GM15510 (cell line): Measurements from ENCODE around the gene RXRA.

ENCODE experiments used
- POLR2A ChIP-seq: IDR thresholded peaks from 3 replicates; pipeline ENCODE4 v1.6.1; 2011; ENCODE audit warnings: borderline replicate concordance; ENCODE audit not compliant: insufficient read length; ENCODE audit errors: extremely low read depth

RXRA gene

DNA sequence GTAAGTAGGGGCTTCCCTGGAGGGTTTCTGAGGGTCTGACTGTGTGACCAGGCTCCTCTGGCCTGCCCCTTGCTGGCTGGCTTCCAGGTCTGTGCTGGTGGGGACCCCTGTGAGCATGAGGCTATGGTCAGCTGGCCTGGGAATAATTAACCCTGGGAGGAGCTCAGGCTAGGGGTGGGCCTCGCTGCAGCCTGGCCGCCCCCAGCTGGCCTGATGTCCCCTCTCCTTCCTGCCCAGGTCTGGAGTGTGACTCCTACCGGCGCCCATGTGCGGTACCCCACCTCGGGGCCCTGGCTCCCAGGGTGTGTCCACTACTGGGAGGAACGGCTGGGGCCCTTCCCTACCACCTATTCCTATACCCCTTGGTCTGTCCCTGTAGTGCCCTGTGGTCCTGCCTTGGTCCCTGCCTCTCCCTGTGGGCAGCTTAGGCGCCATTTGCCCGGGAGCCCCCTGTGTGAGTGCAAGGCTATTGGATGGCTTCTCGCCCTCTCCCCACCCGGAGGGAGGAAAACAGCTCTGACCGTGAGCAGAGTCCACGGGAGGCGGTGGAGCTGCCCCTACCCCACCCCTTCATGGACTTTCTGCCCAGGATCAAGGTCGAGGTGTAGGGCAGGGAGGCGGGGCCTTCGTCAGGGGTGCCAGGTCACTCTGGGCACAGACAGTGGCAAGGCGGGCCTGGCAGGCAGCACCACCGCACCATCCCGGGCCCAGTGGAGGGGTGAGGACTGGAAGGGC, 9.4 kb downstream of the RXRA start:
- TF ChIP-seq POLR2A = no peak

- no peak for TF ChIP-seq POLR2A
Measured at GRCh38 chr9:134336228-134336627, 10.0 kb downstream of the RXRA start.

- TF ChIP-seq POLR2A = no peak
Measured at GRCh38 chr9:134336924-134337323, 10.7 kb downstream of the RXRA start.

GRCh38 chr9:134337469-134337868, 11.2 kb downstream of the RXRA start:
- TF ChIP-seq POLR2A = no peak

- TF ChIP-seq POLR2A = no peak
Measured at GRCh38 chr9:134338394-134339182, 12.3 kb downstream of the RXRA start.

- no peak for TF ChIP-seq POLR2A
Measured at GRCh38 chr9:134339183-134339806, 13.0 kb downstream of the RXRA start.

DNA sequence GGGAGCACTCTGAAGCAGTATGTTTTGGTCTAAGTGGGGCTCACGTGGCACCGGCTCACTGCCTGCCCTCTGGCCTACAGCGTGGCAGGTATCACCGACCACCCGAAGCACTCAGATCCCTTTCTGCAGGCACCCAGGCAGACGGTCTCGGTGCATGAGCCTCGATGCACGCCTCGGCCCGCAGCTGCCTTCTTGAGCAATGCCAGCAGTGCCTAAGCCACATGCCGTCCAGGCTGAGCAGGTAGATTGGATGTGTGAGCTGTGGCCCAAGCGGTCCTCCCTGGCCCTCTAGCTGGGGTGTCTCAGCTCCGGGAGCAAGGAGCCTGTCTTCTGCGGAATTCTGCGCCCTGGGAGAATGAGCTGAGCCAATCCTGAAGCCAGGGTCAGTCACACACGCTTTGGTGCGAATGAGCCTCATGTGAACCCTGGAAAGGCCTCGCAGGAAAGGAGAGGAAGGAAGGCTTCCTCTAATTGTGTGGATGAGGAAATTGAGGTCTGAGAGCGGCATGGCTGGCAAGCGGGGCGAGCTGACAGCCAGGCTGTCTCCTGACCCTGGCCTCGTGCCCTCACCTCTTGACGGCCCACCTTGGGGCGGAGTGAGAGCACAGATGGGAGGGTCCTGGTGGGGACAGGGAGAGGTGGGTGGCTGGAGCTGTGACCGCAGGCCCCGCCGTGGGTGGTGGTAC, 14.4 kb downstream of the RXRA start:
- no peak for TF ChIP-seq POLR2A

GRCh38 chr9:134341306-134341705, 15.1 kb downstream of the RXRA start:
- TF ChIP-seq POLR2A = no peak

DNA sequence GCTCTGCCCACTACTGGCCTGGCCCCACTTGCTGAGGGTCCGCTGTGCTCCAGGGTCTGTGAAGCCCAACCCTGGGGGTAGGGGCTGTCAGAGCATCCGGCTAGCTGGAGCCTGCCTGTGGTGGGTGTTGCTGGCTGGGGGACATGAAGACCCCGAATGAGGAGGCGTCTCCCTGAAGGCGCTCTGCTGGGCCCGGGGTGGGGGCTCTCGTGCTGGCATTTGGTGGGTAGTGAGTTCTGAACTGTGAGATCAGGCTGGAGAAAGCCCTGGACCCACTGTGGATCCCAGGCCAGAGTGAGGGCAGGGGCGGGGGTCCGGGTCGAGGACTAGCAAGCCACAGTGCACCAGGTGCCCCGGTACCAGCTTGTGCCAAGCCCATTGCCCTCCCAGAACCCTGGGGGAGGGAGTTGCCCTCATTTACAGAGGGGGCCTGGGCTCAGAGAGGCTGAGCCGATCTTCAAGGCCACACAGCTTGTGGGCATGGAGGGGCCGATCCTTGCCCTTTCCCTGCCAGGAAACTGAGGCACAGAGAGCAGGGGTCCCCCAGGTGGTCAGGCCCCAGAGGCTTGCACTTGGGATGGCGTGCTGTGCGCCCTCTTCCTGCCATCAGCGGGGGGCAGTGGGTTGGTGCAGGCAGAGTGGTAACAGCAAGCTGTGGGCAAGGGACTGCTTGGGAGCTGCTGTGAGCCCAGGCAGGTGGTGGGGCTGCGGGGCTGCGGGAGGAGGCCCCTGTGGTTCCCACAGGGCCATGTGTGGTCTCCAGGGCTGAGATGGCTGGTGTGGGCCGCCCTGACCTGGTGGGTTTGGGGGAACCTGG, 15.9 kb downstream of the RXRA start:
- no peak for TF ChIP-seq POLR2A

GRCh38 chr9:134342746-134343115, 16.5 kb downstream of the RXRA start:
- no peak for TF ChIP-seq POLR2A

- no peak for TF ChIP-seq POLR2A
Measured at GRCh38 chr9:134343637-134344036, 17.4 kb downstream of the RXRA start.

- TF ChIP-seq POLR2A = no peak
Measured at GRCh38 chr9:134344068-134344799, 18.0 kb downstream of the RXRA start.

GRCh38 chr9:134344800-134345310, 18.6 kb downstream of the RXRA start:
- TF ChIP-seq POLR2A = no peak
